NCI-H69 (cell line): ENCODE data around the gene FARSA.
"Not testable (repeated sequence)": the region's sequence is repeated elsewhere in the genome, so short reads cannot be mapped to it uniquely, and the experiment has no call there.

Source experiments
- DNase-seq: peaks from one replicate; lab custom pipeline; 2025; lab: John Stamatoyannopoulos, UW

FARSA gene

GRCh38 chr19:12953799-12954611 lies 20.5 kb upstream of the FARSA start:
- peak; percentile 95 for DNase-seq

- peak; percentile 90 for DNase-seq
Observed at GRCh38 chr19:12953138-12953798, 19.8 kb upstream of the FARSA start.

GRCh38 chr19:12952488-12953137 lies 19.1 kb upstream of the FARSA start:
- DNase-seq: peak; percentile 78

DNA sequence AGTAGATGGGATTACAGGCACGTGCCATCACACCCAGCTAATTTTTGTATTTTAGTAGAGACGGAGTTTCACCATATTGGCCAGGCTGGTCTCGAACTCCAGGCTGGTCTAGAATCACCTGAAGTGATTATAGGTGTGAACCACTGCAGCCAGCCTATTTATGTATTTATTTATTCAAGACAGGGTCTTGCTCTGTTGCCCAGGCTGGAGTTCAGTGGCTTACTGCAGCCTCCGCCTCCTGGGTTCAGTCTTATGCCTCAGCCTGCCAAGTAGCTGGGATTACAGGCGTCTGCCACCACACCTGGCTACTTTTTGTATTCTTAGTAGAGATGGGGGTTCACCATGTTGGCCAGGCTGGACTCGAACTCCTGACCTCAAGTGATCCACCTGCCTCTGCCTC lies 18.5 kb upstream of the FARSA start:
- DNase-seq: not testable (repeated sequence)

- DNase-seq: peak; percentile 33
Observed at GRCh38 chr19:12949363-12950283, 16.1 kb upstream of the FARSA start.

DNA sequence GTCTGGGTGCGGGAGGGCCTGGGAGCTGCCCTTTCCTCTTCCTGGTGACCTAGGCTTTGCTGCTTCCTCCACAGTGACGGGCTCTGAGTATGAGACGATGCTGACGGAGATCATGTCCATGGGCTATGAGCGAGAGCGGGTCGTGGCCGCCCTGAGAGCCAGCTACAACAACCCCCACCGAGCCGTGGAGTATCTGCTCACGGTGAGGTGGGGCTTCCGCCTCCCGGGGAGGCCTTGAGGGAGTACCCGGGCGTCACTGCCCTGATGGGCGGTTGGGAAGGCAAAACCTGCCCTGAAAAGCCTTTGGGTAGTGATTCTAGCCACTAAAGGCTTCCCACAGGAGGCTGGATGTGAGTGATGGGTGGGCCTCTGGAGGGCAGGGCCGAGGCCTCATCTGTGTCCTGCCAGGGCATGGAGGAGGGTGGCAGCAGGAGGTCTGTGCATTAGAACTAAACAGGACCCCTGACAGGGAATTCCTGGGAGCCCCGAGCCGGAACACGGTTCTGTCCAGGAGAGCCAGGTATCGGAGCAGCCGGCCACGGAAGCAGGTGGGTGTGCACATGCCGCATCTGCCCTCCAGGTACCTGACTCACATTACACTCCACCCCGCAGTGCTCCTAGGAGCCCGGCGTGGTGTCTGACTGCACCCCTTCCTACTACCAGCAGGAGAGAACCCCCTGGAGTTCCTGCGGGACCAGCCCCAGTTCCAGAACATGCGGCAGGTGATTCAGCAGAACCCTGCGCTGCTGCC lies 15.3 kb upstream of the FARSA start:
- DNase-seq: no peak

- no peak for DNase-seq
Observed at GRCh38 chr19:12947702-12948611, 14.4 kb upstream of the FARSA start.

DNA sequence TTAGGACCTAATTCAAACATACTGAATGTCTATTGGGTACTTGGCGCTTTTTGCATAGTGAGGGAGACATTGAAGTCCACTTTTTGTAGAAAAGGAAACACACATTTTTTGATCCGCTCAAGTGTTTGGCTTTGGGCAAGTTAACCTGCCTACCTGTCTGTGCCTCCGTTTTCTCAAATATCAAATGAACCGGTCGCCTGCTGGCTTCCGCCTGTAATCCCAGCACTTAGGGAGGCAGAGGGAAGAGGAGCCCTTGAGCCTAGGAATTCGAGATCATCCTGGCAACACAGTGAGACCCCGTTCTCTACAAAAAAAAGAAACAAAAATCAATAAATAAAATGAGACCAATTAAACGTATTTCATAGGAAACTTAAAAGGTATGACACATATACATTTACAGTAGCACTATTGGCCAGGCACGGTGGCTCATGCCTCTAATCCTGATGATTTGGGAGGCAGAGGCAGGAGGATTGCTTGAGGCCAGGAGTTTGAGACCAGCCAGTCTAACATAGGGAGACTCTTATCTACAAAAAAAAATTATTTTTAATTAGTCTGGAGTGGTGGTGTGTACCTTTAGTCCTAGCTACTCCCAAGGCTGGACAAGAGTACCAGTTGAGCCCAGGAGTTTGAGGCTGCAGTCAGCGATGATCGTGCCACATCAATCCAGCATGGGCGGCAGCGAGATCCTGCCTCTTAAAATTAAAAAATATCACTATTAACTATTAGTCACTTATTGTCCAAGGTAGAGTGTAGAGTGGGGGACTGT lies 13.4 kb upstream of the FARSA start:
- no peak for DNase-seq

DNA sequence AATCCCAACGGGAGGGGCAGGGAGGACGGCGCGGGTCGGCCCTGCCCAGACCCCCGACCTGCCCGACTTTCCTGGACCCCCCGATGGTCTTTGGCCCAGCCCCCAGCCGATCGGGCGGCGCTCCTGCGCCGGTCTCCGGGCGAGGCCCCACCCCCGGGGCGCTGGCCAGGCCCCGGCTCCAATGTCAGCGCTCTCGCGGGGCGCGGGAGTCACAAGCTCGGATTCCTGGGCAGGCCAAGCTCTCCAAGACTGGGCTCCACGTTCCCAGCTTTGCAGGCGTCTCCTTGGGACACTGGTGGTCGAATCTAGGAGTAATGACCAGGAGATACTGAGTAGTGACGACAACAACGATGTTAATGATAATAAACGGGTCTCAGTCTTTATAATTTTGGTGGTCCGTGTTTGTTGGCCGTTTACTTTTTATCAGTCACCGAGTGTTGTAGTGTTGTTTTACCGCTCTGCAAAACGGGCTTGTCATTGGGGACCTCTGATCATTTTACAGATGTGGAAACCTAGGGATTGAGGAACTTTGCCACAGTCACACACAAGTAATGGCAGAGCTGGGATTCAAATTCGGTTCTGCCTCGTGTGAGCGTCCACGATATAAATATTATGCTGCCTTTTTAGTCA lies 12.7 kb upstream of the FARSA start:
- peak; percentile 84 for DNase-seq

DNA sequence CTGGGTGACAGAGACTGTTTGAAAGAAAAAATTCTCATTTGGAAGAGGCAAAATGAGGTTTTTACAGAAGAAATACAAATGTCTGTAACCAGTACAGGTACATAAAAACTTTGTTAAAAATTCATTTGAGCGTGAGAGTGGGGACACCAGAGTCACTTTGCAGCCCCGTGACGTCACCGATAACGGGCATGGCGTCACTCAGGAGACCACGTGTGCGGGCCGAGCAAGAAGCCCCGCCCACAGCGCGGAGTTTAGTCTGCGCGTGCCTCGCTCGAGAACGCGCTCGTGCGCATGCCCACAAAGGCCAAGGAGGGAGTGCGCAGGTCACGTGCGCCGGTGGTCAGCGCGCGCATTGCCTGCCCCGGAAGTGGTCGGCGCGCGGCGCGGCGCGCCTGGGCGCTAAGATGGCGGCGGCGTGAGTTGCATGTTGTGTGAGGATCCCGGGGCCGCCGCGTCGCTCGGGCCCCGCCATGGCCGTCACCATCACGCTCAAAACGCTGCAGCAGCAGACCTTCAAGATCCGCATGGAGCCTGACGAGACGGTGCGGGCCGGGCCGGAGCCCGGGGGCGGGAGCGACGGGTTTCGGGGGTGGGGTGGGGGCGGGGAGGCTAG lies 12.1 kb upstream of the FARSA start, which contains the start of gene RAD23A:
TSS of gene RAD23A (plus strand) at position 384 of the 613 bp plus-strand sequence. CDS start at position 471, 87 bp downstream.
- DNase-seq: peak; percentile 99

GRCh38 chr19:12944104-12944674 lies 10.7 kb upstream of the FARSA start:
- DNase-seq: no peak

GRCh38 chr19:12943437-12944044 lies 10.0 kb upstream of the FARSA start:
- DNase-seq: no peak

DNA sequence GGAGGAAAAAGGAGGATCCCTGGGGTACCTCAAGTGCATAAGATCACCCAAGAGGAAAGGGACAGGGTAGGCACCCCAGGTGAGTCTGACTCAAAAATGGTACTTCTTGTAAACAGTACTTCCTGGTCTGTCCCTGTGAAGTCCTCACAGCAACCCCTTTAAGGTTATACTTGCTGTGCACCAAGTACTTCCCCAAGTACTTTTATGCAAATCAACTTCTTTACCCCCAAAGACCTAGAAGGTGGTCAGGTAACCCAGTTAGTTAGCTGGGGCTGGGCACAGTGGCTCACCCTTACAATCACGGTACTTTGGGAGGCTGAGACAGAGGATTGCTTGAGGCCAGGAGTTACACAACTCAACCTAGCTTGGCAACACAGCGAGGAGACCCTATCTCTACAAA lies 7.4 kb upstream of the FARSA start:
- no peak for DNase-seq

- no peak for DNase-seq
Observed at GRCh38 chr19:12939975-12940423, 6.5 kb upstream of the FARSA start.

DNA sequence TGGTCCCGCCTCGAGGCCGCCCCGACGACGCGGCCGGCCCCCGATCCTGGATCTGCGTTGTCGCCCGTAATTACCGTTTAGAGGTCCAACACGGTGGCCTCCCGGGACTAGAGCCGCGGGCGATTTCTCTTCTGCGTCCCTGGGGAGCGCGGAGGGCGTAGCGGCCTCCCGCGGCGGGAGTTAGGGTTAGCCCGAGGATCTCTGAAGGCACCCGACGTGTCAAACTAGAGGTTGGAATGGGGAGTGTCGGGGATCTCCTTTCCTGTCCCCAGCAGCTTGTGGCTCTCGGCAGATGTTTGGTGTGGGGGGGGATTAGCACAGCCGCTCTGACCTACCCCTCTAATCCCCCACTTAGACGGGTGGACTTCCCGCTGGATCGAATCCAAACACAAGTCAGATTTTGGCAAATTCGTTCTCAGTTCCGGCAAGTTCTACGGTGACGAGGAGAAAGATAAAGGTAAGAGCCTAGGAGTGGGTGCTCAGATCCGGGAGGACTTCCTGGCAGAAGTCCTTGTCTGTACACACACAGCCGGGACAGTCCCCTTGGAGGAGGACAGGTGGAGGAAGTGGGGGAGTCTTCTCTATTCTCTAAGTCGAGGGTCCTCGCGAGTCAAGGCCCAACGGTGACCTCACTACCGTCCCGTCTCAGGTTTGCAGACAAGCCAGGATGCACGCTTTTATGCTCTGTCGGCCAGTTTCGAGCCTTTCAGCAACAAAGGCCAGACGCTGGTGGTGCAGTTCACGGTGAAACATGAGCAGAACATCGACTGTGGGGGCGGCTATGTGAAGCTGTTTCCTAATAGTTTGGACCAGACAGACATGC lies 5.5 kb upstream of the FARSA start:
- DNase-seq: peak; percentile 75
